ENCODE measurements around the gene CDH15.

- TF ChIP-seq TCF7 (IDR thresholded peaks at IDR 0.05; ENCODE audit: low read depth) (no peak), POLR2AphosphoS2 (IDR thresholded peaks at IDR 0.05; ENCODE audit: low read depth, low read length) (no peak), MAFK (conservative IDR thresholded peaks at IDR 0.05 in 1 of 2, IDR thresholded peaks at IDR 0.05 in 1 of 2; ENCODE audit: low read length in 2 of 2) (no peak), PAX8 (CRISPR knock-in tag; IDR thresholded peaks at IDR 0.05; ENCODE audit: borderline replicate concordance) (no peak), ZNF354B (CRISPR knock-in tag; IDR thresholded peaks at IDR 0.05) (no peak)
- TF ChIP-seq, protein P1, sequence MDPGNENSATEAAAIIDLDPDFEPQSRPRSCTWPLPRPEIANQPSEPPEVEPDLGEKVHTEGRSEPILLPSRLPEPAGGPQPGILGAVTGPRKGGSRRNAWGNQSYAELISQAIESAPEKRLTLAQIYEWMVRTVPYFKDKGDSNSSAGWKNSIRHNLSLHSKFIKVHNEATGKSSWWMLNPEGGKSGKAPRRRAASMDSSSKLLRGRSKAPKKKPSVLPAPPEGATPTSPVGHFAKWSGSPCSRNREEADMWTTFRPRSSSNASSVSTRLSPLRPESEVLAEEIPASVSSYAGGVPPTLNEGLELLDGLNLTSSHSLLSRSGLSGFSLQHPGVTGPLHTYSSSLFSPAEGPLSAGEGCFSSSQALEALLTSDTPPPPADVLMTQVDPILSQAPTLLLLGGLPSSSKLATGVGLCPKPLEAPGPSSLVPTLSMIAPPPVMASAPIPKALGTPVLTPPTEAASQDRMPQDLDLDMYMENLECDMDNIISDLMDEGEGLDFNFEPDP (CRISPR knock-in tag; conservative IDR thresholded peaks at IDR 0.05): no peak
Measured at GRCh38 chr16:89150981-89151380, 20.6 kb upstream of the CDH15 start.
